DMS 273 treated with DMSO at 0.1 percent for 48 hours (cell line): ENCODE measurements around the gene NECAB2.

Source experiments
- DNase-seq: peaks from one replicate; lab custom pipeline; 2025; lab: John Stamatoyannopoulos, UW

The NECAB2 gene

GRCh38 chr16:84045001-84045817, 77.2 kb downstream of the NECAB2 start:
- DNase-seq, result no peak

GRCh38 chr16:84045818-84046470, 77.9 kb downstream of the NECAB2 start:
- DNase-seq, result no peak

- no peak for DNase-seq
These were observed 79.2 kb downstream of the NECAB2 start for GRCh38 chr16:84047206-84047605.

GRCh38 chr16:84047626-84048025, 79.6 kb downstream of the NECAB2 start:
- DNase-seq, result no peak

- no peak for DNase-seq
These were observed 80.2 kb downstream of the NECAB2 start for GRCh38 chr16:84048270-84048669.

- DNase-seq, result no peak
These were observed 80.8 kb downstream of the NECAB2 start for GRCh38 chr16:84048871-84049270.

- no peak for DNase-seq
These were observed 81.5 kb downstream of the NECAB2 start for GRCh38 chr16:84049403-84050060.

- no peak for DNase-seq
These were observed 82.3 kb downstream of the NECAB2 start for GRCh38 chr16:84050316-84050715.

GRCh38 chr16:84052071-84052622, 84.1 kb downstream of the NECAB2 start:
- DNase-seq, result no peak
